NCI-H2196 (cell line): ENCODE measurements around the gene CES1.
"Not testable (repeated sequence)": the region's sequence is repeated elsewhere in the genome, so short reads cannot be mapped to it uniquely, and the experiment has no call there.

Experiments
- DNase-seq: peaks from one replicate; lab custom pipeline; 2025; ENCODE audit not compliant: unreplicated experiment; lab: John Stamatoyannopoulos, UW

Gene CES1

GRCh38 chr16:55832773-55833691 is at the start of gene CES1:
Gene CES1 (minus strand): TSS chr16:55833096. CDS start chr16:55833055, 41 bp downstream.
- DNase-seq: no peak

- no peak for DNase-seq
Measured at GRCh38 chr16:55876854-55877253, 44.0 kb upstream of the CES1 start.

- DNase-seq: no peak
Measured at GRCh38 chr16:55875273-55875672, 42.4 kb upstream of the CES1 start, which contains the start of gene CES5A. Gene CES5A (minus strand): TSS chr16:55875373. CDS start chr16:55875221, 152 bp downstream.

DNA sequence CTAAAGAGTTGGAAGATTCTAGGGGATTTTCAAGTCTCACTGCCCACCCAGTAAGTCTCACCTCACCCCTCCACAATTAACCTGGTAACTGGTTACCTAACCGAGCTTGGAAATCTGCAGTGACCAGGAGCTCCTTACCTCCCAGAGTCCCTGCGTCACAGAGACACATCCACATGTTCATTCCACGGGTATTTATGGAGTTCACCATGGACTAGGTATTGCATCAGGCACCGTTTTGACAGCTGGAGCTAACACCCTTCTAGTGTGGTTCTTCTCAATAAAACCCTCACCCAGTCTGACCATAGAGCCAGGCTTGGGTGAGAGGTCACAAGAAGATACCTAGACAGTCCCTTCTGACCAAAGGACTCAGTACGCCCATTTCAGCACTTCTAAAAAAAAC is 40.2 kb upstream of the CES1 start:
- DNase-seq: no peak

GRCh38 chr16:55872130-55872529 is 39.2 kb upstream of the CES1 start:
- DNase-seq: no peak

DNA sequence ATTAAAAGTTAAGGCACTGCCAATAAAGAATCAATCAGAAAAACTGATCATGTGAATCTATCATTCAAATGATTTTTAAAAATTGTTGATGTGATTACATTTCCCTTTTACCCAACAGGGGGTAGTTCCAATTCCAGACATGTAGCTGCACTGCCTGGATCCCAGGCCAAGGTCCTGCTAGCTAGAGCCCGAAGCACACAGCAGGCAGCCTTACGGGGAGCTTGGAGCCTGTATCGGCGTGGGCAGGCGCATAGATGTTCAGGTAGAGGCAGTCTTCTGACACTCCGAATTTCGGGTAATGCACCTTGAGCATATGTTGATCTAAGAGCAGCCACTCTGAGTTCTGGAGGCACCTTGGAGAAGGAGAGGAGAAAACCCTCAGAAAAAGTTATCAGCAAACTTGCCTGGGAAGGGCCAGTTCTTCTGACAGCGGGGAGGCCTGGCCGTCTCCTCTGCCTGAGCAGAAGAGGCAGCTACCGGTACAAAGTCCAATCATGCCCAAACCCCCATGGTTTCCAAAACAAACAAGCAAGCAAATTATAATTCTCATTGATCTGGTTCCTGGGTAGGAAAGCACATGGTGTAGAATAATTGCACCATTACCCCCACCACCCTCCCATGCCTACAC is 38.6 kb upstream of the CES1 start:
- DNase-seq: no peak

DNA sequence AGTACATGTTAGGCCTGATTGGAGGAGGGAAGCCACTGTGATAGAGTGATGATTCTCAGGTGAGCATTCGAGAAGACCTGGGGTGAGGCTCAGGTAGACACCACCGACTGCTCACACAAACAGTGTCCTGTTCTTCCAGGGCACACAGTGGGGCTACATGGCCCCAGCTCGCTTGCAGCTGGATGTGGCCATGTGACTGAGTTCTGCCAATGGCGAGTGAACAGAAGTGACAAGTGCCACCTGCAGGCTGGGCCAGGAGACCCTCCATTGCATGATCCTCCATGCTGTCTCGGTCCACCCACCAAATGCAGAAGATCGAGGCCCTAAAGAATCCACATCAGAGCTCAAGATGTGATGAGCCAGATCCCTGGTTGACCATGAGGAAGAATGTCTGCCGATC is 36.1 kb upstream of the CES1 start:
- DNase-seq: no peak

DNA sequence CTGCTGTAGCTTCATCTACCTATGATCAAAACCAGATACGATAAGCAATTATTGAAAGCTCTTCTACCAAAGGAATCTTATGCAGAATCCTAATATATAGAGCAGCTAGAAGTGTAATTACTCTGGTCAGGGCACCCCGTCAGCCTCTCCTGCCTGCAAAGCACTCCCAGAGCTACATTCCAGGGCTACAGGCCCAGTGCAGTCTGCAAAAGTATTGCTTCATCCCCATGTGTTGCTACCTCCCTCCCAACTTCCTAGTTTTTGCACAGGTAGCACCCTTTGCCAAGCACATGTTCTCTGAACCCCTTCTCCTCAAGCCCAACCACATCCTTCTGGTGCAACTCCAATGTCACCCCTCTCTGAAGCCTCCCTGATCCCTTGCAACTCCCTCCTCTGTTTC is 35.2 kb upstream of the CES1 start:
- no peak for DNase-seq

- DNase-seq: no peak
Measured at GRCh38 chr16:55861288-55861687, 28.4 kb upstream of the CES1 start.

GRCh38 chr16:55857650-55858049 is 24.8 kb upstream of the CES1 start:
- not testable (repeated sequence) for DNase-seq

- DNase-seq: no peak
Measured at GRCh38 chr16:55856950-55857349, 24.1 kb upstream of the CES1 start.

DNA sequence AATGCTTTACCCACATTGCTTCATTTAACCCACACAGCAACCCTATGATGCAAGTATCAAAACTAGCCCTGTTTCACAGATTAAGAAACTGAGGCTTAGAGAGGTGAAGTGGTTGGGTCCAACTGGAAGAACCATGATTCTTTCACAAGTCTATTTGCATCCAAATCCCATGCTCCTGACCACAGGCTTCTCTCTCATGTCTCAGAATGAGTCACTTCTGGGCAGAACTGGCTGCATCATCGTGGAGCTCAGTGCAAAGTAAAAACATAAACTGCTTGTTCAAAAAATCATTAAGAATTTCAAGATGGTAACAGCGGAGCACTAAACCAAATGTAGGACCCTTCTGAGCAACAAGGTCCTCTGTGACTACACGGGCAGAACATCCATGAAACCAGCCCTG is 20.2 kb upstream of the CES1 start:
- DNase-seq: no peak

DNA sequence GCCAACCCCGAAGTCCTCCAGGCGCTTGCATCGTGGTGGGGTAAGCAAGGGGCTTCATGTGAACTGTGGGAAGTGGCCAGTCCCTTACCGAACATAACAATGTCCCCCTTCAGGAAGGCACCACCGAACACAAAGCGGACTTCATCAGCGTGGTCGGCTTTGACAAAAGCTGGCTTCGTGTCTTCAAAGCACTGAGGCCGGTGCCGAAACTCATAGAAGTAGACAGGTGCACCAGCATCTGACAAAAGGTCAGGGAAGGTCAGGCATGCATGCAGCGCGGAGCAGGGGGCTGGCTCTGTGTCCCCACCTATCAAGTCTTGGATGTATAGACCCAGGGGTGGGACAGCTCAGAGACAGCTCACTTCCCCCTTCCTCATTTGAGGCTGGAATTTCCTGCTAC is 16.6 kb upstream of the CES1 start:
- DNase-seq: no peak

DNA sequence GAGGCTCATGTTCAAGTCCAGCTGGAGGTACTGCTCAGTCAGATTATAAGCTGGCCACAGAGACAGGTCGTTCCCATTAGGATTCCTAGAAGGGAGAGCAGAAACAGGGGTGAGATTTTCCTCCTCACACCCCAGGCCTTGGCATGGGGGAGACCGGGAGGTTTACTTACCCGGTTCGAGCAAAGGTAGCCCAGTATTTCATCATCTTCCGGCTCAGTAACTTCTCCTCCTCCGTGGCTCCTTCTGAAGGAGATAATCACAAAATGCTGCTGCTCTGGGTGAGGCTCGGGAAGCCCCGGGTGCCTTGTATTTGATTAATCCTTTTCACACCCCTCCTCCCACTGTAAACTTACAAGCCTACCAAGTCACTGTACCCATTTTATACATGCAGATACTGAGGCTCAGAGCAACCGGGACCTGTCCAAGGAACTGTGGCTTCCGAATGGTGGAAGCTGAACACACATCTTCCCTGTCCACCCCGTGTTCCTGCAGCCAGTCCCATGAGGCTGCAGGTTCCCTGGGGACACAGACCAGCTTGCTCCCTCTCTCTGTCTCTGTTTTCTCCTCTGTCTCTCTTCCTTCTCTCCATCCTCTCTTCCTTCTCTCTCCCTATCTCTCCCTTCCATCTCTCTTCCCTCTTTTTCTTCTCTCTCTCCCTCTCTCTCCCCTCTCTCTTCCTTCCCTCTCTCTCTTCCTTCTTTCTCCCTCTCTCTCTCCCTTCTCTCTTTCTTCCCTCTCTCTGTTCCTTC is 13.9 kb upstream of the CES1 start:
- no peak for DNase-seq

DNA sequence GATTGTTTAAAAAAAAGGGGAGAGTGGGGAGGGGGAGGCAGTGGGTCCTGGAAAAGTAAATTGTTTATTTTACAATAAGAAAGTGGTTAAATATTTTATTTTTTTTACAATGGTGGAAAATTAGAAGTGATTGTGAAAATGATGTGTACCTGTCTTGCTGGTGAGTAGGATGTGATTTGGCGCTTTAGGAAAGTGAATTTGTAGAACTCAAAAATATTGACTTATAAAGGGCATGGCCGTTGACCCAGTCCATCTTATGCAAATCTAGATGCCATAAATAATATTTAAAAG is 10.2 kb upstream of the CES1 start:
- DNase-seq: no peak

- peak; percentile 8 for DNase-seq
Measured at GRCh38 chr16:55842369-55843104, 9.6 kb upstream of the CES1 start.

DNA sequence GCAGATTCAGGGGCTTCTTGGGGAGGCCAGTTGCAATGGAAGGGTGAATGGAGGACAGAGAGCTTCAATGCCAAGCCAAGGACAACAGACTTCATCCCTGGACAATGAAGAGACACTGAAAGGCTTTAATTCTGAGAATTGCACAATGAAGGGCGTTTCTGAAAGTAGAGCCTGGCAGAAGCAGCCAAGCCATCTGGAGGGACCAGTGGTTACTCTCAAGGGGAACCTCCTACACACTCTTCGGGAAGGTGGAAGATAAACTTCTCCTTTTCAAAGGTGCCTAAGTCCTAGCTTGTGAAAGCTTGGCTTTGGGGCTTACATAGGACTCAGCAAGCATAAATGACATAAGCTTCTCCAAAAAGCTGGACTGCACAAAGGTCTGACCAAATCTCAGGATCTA is 6.2 kb upstream of the CES1 start:
- DNase-seq: no peak

GRCh38 chr16:55836158-55836611 is 3.3 kb upstream of the CES1 start:
- DNase-seq: no peak

DNA sequence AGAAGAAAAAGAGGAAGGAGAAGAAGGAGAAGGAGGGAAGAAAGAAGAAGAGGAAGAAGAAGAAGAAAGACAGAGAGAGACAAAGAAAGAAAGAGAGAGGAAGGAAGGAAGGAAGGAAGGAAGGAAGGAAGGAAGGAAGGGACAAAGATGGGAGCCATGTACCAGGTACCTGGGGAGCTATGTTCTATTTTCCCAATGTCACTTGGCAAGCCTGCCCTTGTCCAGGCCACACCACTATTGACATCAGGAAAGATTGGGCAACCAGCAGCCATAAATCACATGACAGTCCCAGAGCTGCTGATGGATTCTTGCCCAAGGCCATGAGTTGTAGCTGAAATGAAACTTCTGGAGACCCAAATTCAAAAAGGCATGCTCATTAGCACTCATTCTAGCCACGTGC is 2.7 kb upstream of the CES1 start:
- no peak for DNase-seq

- DNase-seq: not testable (repeated sequence)
Measured at GRCh38 chr16:55835173-55835572, 2.3 kb upstream of the CES1 start.

- DNase-seq: no peak
Measured at GRCh38 chr16:55834049-55834448, 1.2 kb upstream of the CES1 start.
